ENCODE results near the gene LRRC72.
A peak's percentile ranks its signal among the peaks of the same experiment; 100 is the strongest.
"Not testable (repeated sequence)": the region's sequence is repeated elsewhere in the genome, so short reads cannot be mapped to it uniquely, and the experiment has no call there.

The LRRC72 gene

GRCh38 chr7:16531707-16532106 lies 5.1 kb downstream of the LRRC72 start:
- no peak for DNase-seq

GRCh38 chr7:16532272-16532671 lies 5.6 kb downstream of the LRRC72 start:
- DNase-seq = no peak

GRCh38 chr7:16535500-16535899 lies 8.9 kb downstream of the LRRC72 start:
- no peak for DNase-seq

- not testable (repeated sequence) for DNase-seq
Observed at GRCh38 chr7:16540559-16540958, 13.9 kb downstream of the LRRC72 start.

- DNase-seq = no peak
Observed at GRCh38 chr7:16542401-16542800, 15.8 kb downstream of the LRRC72 start.

- DNase-seq = no peak
Observed at GRCh38 chr7:16543456-16543855, 16.8 kb downstream of the LRRC72 start.

- DNase-seq = no peak
Observed at GRCh38 chr7:16546921-16547505, 20.4 kb downstream of the LRRC72 start.

- no peak for DNase-seq
Observed at GRCh38 chr7:16548428-16548827, 21.8 kb downstream of the LRRC72 start.

GRCh38 chr7:16550671-16551070 lies 24.0 kb downstream of the LRRC72 start:
- DNase-seq = no peak

- DNase-seq = no peak
Observed at GRCh38 chr7:16554518-16555236, 28.1 kb downstream of the LRRC72 start.

- DNase-seq = no peak
Observed at GRCh38 chr7:16556359-16556758, 29.7 kb downstream of the LRRC72 start.

- DNase-seq = no peak
Observed at GRCh38 chr7:16558761-16559302, 32.2 kb downstream of the LRRC72 start.

GRCh38 chr7:16559497-16560179 lies 33.0 kb downstream of the LRRC72 start:
- no peak for DNase-seq

GRCh38 chr7:16561943-16562342 lies 35.3 kb downstream of the LRRC72 start:
- no peak for DNase-seq

- no peak for DNase-seq
Observed at GRCh38 chr7:16562456-16563220, 36.0 kb downstream of the LRRC72 start.

- no peak for DNase-seq
Observed at GRCh38 chr7:16563281-16564022, 36.8 kb downstream of the LRRC72 start.

GRCh38 chr7:16564023-16564380 lies 37.4 kb downstream of the LRRC72 start:
- no peak for DNase-seq

- DNase-seq = peak; percentile 49
Observed at GRCh38 chr7:16564909-16565426, 38.3 kb downstream of the LRRC72 start.

GRCh38 chr7:16571941-16572340 lies 45.3 kb downstream of the LRRC72 start:
- DNase-seq = no peak

GRCh38 chr7:16579216-16579615 lies 52.6 kb downstream of the LRRC72 start:
- no peak for DNase-seq

- no peak for DNase-seq
Observed at GRCh38 chr7:16581286-16581685, 54.7 kb downstream of the LRRC72 start.

- DNase-seq = no peak
Observed at GRCh38 chr7:16583834-16584233, 57.2 kb downstream of the LRRC72 start.

All from NCI-H2171 (cell line).